SK-N-SH (cell line): ENCODE results near the gene USP34. TPM values are rescaled to one million over a fixed set of nuclear protein-coding genes. Genes with fewer than 3 reads are reported as not detected.

Source experiments
- CTCF ChIA-PET: fragments of 300-600, 350-600 bp; formaldehyde crosslinking; extraction: SDS; loops from one replicate; lab custom pipeline; 2021; lab: Yijun Ruan, JAX
- POLR2A ChIA-PET: fragments of 350-600 bp; sonication (Branson Sonifier 250); formaldehyde crosslinking; extraction: SDS; loops from one replicate; lab custom pipeline; 2020; ENCODE audit warnings: antibody characterized with exemption, inconsistent platforms; lab: Yijun Ruan, JAX
- DNase-seq: peaks from one replicate; pipeline ENCODE4 v3.0.0; 2012
- H2AFZ ChIP-seq: fragments of 200-600 bp; sonication (generic); 2 replicates; pipeline ENCODE4 v1.8.1; 2016; ENCODE audit warnings: antibody characterized with exemption, mild to moderate bottlenecking, low read depth
- H3F3A ChIP-seq: fragments of 200-600 bp; sonication (generic); replicated peaks from 2 replicates; pipeline ENCODE3; 2016; ENCODE audit warnings: antibody characterized with exemption, mild to moderate bottlenecking; ENCODE audit not compliant: insufficient read depth
- H3K27ac ChIP-seq, 2 experiments: fragments of 200-500 bp in 1 of 2; fragments of 200-600 bp in 1 of 2; sonication (Bioruptor generic) in 1 of 2; sonication (generic), shearing (Covaris generic) in 1 of 2; 2 replicates each; pipeline versions ENCODE4 v1.5.1 to v1.6.1; 2014 to 2016; ENCODE audit warnings: low read depth in 2 of 2, inconsistent platforms in 1 of 2, low read length in 1 of 2, mild to moderate bottlenecking in 1 of 2, mixed read lengths in 1 of 2
- H3K27me3 ChIP-seq: fragments of 200-600 bp; sonication (generic), shearing (Covaris generic); 2 replicates; pipeline ENCODE4 v1.6.1; 2016; ENCODE audit warnings: mixed run types; ENCODE audit not compliant: insufficient read depth
- H3K36me3 ChIP-seq, 2 experiments: fragments of 200-500 bp in 1 of 2; fragments of 200-600 bp in 1 of 2; sonication (Bioruptor generic) in 1 of 2; sonication (generic) in 1 of 2; replicated peaks in 1 of 2; 2 replicates each; pipeline versions ENCODE3 to v1.5.1; 2014 to 2016; ENCODE audit warnings: low read length in 1 of 2, mild to moderate bottlenecking in 1 of 2; ENCODE audit not compliant: insufficient read depth in 2 of 2, control insufficient read depth in 1 of 2
- H3K4me1 ChIP-seq, 2 experiments: fragments of 200-500 bp in 1 of 2; fragments of 200-600 bp in 1 of 2; sonication (Bioruptor generic) in 1 of 2; sonication (generic), shearing (Covaris generic) in 1 of 2; 2 replicates each; pipeline versions ENCODE4 v1.5.1 to v1.6.1; 2014 to 2016; ENCODE audit warnings: low read depth in 1 of 2, low read length in 1 of 2, mixed run types in 1 of 2; ENCODE audit not compliant: insufficient read depth in 2 of 2, control insufficient read depth in 1 of 2
- H3K4me2 ChIP-seq: fragments of 200-600 bp; sonication (generic), shearing (Covaris generic); 2 replicates; pipeline ENCODE4 v1.6.1; 2017; ENCODE audit warnings: mixed run types
- H3K4me3 ChIP-seq, 2 experiments: fragments of 200-500 bp in 1 of 2; fragments of 200-600 bp in 1 of 2; sonication (Bioruptor generic) in 1 of 2; sonication (generic), shearing (Covaris generic) in 1 of 2; 2 replicates each; pipeline versions ENCODE4 v1.5.1 to v1.8.1; 2014 to 2016; ENCODE audit warnings: low read depth in 2 of 2, inconsistent platforms in 1 of 2, low read length in 1 of 2, mild to moderate bottlenecking in 1 of 2, mixed read lengths in 1 of 2, moderate library complexity in 1 of 2
- H3K79me2 ChIP-seq: fragments of 200-600 bp; sonication (generic); 2 replicates; pipeline ENCODE4 v1.8.1; 2017; ENCODE audit warnings: mild to moderate bottlenecking; ENCODE audit not compliant: insufficient read depth
- H3K9ac ChIP-seq: fragments of 200-600 bp; sonication (generic); 2 replicates; pipeline ENCODE4 v1.6.1; 2017; ENCODE audit warnings: mixed run types
- H3K9me2 ChIP-seq: fragments of 200-600 bp; sonication (generic); 2 replicates; pipeline ENCODE4 v1.6.1; 2017; ENCODE audit warnings: mixed run types
- H3K9me3 ChIP-seq: fragments of 200-600 bp; sonication (generic); 2 replicates; pipeline ENCODE4 v1.6.1; 2017; ENCODE audit warnings: mixed run types, mild to moderate bottlenecking, moderate library complexity
- H4K20me1 ChIP-seq: fragments of 200-600 bp; sonication (generic); 2 replicates; pipeline ENCODE4 v1.6.1; 2017; ENCODE audit warnings: mild to moderate bottlenecking, mixed run types; ENCODE audit not compliant: insufficient read depth
- EP300 ChIP-seq, 2 experiments: IDR thresholded peaks; 2 replicates each; pipeline versions ENCODE4 v1.4.0 to v1.6.1; 2012; ENCODE audit warnings: borderline replicate concordance in 1 of 2, low read depth in 1 of 2, low read length in 1 of 2
- EZH2phosphoT487 ChIP-seq: fragments of 200-600 bp; sonication (generic); IDR thresholded peaks from 2 replicates; pipeline ENCODE4 v1.6.1; 2017; ENCODE audit warnings: low read depth, mixed run types, mild to moderate bottlenecking, antibody characterized with exemption, moderate library complexity, borderline replicate concordance
- FOSL2 ChIP-seq: IDR thresholded peaks from 2 replicates; pipeline ENCODE4 v1.4.0; 2012; ENCODE audit warnings: low read depth, mild to moderate bottlenecking, moderate library complexity, borderline replicate concordance
- FOXJ3 ChIP-seq: sonication (generic); formaldehyde crosslinking; IDR thresholded peaks from 2 replicates; pipeline ENCODE4 v1.5.1; 2020; ENCODE audit warnings: mild to moderate bottlenecking, missing genetic modification reagents
- JUND ChIP-seq: IDR thresholded peaks from 2 replicates; pipeline ENCODE4 v1.4.0; 2012
- NRF1 ChIP-seq: IDR thresholded peaks from 2 replicates; pipeline ENCODE4 v1.6.1; 2012; ENCODE audit warnings: low read depth, mild to moderate bottlenecking, low read length
- RAD21 ChIP-seq: IDR thresholded peaks from 2 replicates; pipeline ENCODE4 v1.6.1; 2012; ENCODE audit warnings: mild to moderate bottlenecking, low read length
- RFX5 ChIP-seq: IDR thresholded peaks from 2 replicates; pipeline ENCODE4 v1.6.1; 2012; ENCODE audit warnings: mild to moderate bottlenecking, improper control_type of control experiment, low read length
- RXRA ChIP-seq: IDR thresholded peaks from 2 replicates; pipeline ENCODE4 v1.4.0; 2012; ENCODE audit warnings: low read depth, mild to moderate bottlenecking, borderline replicate concordance
- SMC3 ChIP-seq: IDR thresholded peaks from 2 replicates; pipeline ENCODE4 v1.6.1; 2012; ENCODE audit warnings: low read depth, low read length, improper control_type of control experiment
- TAF1 ChIP-seq: IDR thresholded peaks from 2 replicates; pipeline ENCODE4 v1.6.1; 2012; ENCODE audit warnings: low read depth, mild to moderate bottlenecking, low read length, moderate library complexity, borderline replicate concordance
- TCF12 ChIP-seq: IDR thresholded peaks from 2 replicates; pipeline ENCODE4 v1.4.0; 2012
- YY1 ChIP-seq: IDR thresholded peaks from 2 replicates; pipeline ENCODE4 v1.4.0; 2012; ENCODE audit warnings: low read depth, mild to moderate bottlenecking
- WGBS: methylation state at CpG from one replicate; pipeline ENCODE4 v1.1.6; 2017; ENCODE audit warnings: low lambda C conversion rate; 5-methylcytosine and 5-hydroxymethylcytosine counted together
- polyA plus RNA-seq, 3 experiments: library from polyadenylated mRNA; depleted of rRNA; stranded (reverse); fragments of >200 nt; gene quantifications; 2 replicates each; pipeline ENCODE4 v1.2.3, GENCODE V29; 2012
- TF ChIP-seq, protein P1 (sequence below): fragments of 200-600 bp; sonication (generic); IDR thresholded peaks from 2 replicates; pipeline ENCODE4 v1.6.1; 2017; ENCODE audit warnings: antibody characterized with exemption, mild to moderate bottlenecking, moderate library complexity
- TF ChIP-seq, protein P2 (sequence below): IDR thresholded peaks from 2 replicates; pipeline ENCODE4 v1.6.1; 2012; ENCODE audit warnings: mild to moderate bottlenecking, low read depth, low read length, moderate library complexity
- TF ChIP-seq, protein P3 (sequence below): fragments of 150-350 bp; IDR thresholded peaks from 2 replicates; pipeline ENCODE4 v1.6.1; 2016; ENCODE audit warnings: mild to moderate bottlenecking, low read depth, low read length
- TF ChIP-seq, protein P4 (sequence below): IDR thresholded peaks from 2 replicates; pipeline ENCODE4 v1.4.0; 2012; ENCODE audit warnings: low read depth, borderline replicate concordance
- TF ChIP-seq, protein P5 (sequence below): IDR thresholded peaks from 2 replicates; pipeline ENCODE4 v1.4.0; 2012; ENCODE audit warnings: low read depth, borderline replicate concordance

The USP34 gene
- polyA plus RNA-seq, 1 of the 3 experiments (the other 2 are of a cell fraction), result 31.4 TPM

DNA sequence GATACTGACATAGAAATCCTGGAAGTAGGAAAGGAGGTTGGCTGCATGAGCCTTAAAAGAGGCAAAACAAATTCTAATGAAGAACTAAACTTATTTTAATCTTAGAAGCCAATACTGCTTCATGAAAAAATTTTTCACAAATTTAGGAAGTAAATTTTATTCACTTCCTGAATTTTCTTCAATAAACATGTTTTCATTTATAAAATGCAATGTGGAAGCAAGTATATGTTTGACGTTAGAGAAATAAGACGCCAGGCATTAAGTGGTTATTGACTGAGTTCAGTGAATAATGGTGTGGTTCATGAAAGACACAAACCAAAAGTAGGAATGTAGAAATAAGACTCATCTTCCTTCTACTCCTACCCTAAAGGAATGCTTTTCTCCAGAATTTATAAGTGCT lies 136.4 kb downstream of the USP34 start:
- peaks cover 59 to 86% of the 10 kb centered on the region in 2 experiments for H3K36me3 ChIP-seq
- no peaks in the 10 kb centered on the region for H4K20me1 ChIP-seq
- H3K4me2 ChIP-seq, result no peak overlapping the region
- H2AFZ ChIP-seq, result no peak overlapping the region
- no peaks in the 10 kb centered on the region for H3K27me3 ChIP-seq
- TF ChIP-seq YY1, result no peak
- no peak for TF ChIP-seq JUND
- TF ChIP-seq, protein P1, sequence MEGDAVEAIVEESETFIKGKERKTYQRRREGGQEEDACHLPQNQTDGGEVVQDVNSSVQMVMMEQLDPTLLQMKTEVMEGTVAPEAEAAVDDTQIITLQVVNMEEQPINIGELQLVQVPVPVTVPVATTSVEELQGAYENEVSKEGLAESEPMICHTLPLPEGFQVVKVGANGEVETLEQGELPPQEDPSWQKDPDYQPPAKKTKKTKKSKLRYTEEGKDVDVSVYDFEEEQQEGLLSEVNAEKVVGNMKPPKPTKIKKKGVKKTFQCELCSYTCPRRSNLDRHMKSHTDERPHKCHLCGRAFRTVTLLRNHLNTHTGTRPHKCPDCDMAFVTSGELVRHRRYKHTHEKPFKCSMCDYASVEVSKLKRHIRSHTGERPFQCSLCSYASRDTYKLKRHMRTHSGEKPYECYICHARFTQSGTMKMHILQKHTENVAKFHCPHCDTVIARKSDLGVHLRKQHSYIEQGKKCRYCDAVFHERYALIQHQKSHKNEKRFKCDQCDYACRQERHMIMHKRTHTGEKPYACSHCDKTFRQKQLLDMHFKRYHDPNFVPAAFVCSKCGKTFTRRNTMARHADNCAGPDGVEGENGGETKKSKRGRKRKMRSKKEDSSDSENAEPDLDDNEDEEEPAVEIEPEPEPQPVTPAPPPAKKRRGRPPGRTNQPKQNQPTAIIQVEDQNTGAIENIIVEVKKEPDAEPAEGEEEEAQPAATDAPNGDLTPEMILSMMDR, result no peak
- no peak overlapping the region for H3K9ac ChIP-seq
- 98% methylated on average over 2 of the region's 2 CpGs for WGBS
- ChIA-PET CTCF (no interaction called here), POLR2A (no interaction called here)
- H3F3A ChIP-seq, result peaks cover 23% of the 10 kb centered on the region
- 0 out of 2 replicates have a peak, but pooled peaks cover 4% of the 10 kb centered on the region for H3K9me2 ChIP-seq
- peaks cover 4% of the 10 kb centered on the region; the same call in 1 of the 2 replicates for H3K79me2 ChIP-seq
- H3K4me3 ChIP-seq, result no peak overlapping the region
- DNase-seq, result no peak
- H3K9me3 ChIP-seq, result no peaks in the 10 kb centered on the region
- H3K27ac ChIP-seq, result no peak overlapping the region
- H3K4me1 ChIP-seq, result no peaks in the 10 kb centered on the region

DNA sequence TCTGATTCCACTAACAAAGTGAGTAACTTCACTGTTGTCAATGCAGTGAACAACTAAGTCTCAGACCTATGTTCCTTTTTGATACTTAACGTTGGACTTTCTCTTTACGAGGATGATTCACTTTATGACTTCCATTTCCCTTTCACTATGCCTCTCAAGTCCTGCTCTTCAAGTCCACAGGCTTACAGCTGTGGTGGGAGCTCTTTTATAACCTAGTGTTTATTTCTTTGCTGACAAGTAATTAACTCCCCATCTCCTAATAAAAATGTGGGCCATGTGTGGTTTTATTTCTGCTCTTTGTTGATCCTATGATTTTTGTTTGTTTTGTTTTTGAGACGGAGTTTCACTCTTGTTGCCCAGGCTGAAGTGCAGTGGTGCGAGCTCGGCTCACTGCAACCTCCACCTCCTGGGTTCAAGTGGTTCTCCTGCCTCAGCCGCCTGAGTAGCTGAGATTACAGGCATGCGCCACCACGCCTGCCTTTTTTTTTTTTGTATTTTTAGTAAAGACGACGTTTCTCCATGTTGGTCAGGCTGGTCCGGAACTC lies 142.1 kb downstream of the USP34 start:
- ChIA-PET CTCF (no interaction called here), POLR2A (interaction anchor here (0.5 kb wide), 1 partner anchor 212 kb away, joined by 3 read pairs; no protein-coding TSS in a partner anchor)
- no peak for DNase-seq
- no peaks in the 10 kb centered on the region for H4K20me1 ChIP-seq
- peaks cover 0 to 4% of the 10 kb centered on the region in 2 experiments; a peak in 1 of 4 replicates for H3K4me1 ChIP-seq
- H2AFZ ChIP-seq, result no peak overlapping the region
- no peak overlapping the region for H3K9ac ChIP-seq
- peaks cover 65 to 70% of the 10 kb centered on the region in 2 experiments for H3K36me3 ChIP-seq
- H3K27me3 ChIP-seq, result no peaks in the 10 kb centered on the region
- no peaks in the 10 kb centered on the region; the same call in 1 of the 2 replicates for H3K79me2 ChIP-seq
- no peak overlapping the region; a peak in 1 of 4 replicates for H3K27ac ChIP-seq
- H3K9me2 ChIP-seq, result no peaks in the 10 kb centered on the region
- no peaks in the 10 kb centered on the region for H3K9me3 ChIP-seq
- 94% methylated on average over 11 of the region's 11 CpGs for WGBS
- H3K4me3 ChIP-seq, result no peak overlapping the region
- peaks cover 5% of the 10 kb centered on the region for H3F3A ChIP-seq
- H3K4me2 ChIP-seq, result no peak overlapping the region
- TF ChIP-seq TAF1, result no peak
- TF ChIP-seq YY1, result no peak
- no peak for TF ChIP-seq RAD21
- no peak for TF ChIP-seq SMC3
- no peak for TF ChIP-seq FOXJ3 (CRISPR knock-in tag)
- no peak for TF ChIP-seq EZH2phosphoT487
- TF ChIP-seq TCF12, result no peak
- TF ChIP-seq NRF1, result no peak
- TF ChIP-seq RXRA, result no peak
- TF ChIP-seq, protein P2, sequence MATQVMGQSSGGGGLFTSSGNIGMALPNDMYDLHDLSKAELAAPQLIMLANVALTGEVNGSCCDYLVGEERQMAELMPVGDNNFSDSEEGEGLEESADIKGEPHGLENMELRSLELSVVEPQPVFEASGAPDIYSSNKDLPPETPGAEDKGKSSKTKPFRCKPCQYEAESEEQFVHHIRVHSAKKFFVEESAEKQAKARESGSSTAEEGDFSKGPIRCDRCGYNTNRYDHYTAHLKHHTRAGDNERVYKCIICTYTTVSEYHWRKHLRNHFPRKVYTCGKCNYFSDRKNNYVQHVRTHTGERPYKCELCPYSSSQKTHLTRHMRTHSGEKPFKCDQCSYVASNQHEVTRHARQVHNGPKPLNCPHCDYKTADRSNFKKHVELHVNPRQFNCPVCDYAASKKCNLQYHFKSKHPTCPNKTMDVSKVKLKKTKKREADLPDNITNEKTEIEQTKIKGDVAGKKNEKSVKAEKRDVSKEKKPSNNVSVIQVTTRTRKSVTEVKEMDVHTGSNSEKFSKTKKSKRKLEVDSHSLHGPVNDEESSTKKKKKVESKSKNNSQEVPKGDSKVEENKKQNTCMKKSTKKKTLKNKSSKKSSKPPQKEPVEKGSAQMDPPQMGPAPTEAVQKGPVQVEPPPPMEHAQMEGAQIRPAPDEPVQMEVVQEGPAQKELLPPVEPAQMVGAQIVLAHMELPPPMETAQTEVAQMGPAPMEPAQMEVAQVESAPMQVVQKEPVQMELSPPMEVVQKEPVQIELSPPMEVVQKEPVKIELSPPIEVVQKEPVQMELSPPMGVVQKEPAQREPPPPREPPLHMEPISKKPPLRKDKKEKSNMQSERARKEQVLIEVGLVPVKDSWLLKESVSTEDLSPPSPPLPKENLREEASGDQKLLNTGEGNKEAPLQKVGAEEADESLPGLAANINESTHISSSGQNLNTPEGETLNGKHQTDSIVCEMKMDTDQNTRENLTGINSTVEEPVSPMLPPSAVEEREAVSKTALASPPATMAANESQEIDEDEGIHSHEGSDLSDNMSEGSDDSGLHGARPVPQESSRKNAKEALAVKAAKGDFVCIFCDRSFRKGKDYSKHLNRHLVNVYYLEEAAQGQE, result no peak
- no peak for TF ChIP-seq FOSL2
- TF ChIP-seq, protein P3, sequence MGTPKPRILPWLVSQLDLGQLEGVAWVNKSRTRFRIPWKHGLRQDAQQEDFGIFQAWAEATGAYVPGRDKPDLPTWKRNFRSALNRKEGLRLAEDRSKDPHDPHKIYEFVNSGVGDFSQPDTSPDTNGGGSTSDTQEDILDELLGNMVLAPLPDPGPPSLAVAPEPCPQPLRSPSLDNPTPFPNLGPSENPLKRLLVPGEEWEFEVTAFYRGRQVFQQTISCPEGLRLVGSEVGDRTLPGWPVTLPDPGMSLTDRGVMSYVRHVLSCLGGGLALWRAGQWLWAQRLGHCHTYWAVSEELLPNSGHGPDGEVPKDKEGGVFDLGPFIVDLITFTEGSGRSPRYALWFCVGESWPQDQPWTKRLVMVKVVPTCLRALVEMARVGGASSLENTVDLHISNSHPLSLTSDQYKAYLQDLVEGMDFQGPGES, result no peak
- TF ChIP-seq, protein P4, sequence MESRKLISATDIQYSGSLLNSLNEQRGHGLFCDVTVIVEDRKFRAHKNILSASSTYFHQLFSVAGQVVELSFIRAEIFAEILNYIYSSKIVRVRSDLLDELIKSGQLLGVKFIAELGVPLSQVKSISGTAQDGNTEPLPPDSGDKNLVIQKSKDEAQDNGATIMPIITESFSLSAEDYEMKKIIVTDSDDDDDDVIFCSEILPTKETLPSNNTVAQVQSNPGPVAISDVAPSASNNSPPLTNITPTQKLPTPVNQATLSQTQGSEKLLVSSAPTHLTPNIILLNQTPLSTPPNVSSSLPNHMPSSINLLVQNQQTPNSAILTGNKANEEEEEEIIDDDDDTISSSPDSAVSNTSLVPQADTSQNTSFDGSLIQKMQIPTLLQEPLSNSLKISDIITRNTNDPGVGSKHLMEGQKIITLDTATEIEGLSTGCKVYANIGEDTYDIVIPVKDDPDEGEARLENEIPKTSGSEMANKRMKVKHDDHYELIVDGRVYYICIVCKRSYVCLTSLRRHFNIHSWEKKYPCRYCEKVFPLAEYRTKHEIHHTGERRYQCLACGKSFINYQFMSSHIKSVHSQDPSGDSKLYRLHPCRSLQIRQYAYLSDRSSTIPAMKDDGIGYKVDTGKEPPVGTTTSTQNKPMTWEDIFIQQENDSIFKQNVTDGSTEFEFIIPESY, result no peak
- TF ChIP-seq, protein P5, sequence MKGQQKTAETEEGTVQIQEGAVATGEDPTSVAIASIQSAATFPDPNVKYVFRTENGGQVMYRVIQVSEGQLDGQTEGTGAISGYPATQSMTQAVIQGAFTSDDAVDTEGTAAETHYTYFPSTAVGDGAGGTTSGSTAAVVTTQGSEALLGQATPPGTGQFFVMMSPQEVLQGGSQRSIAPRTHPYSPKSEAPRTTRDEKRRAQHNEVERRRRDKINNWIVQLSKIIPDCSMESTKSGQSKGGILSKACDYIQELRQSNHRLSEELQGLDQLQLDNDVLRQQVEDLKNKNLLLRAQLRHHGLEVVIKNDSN, result no peak
- no peak for TF ChIP-seq EP300 (IDR thresholded peaks at IDR 0.05; ENCODE audit: borderline replicate concordance in 1 of 2, low read depth in 1 of 2, low read length in 1 of 2)
- TF ChIP-seq RFX5, result no peak
